SK-N-MC (cell line): ENCODE data around the gene HMGXB3.

Source experiments
- EZH2 ChIP-seq: fragments of 200-600 bp; sonication (generic); IDR thresholded peaks from one replicate; pipeline ENCODE4 v1.6.1; 2017; ENCODE audit warnings: antibody characterized with exemption
- FOXP2 ChIP-seq: optimal IDR thresholded peaks from 2 replicates; pipeline ENCODE3; 2011; ENCODE audit warnings: mild to moderate bottlenecking, moderate library complexity; ENCODE audit not compliant: insufficient read depth; ENCODE audit errors: extremely low read length, control extremely low read depth
- POLR2AphosphoS5 ChIP-seq: IDR thresholded peaks from 2 replicates; pipeline ENCODE4 v1.6.1; 2012; ENCODE audit warnings: mild to moderate bottlenecking, low read depth, low read length, borderline replicate concordance

GRCh38 chr5:150078802-150079689, 78.5 kb downstream of the HMGXB3 start:
- TF ChIP-seq EZH2, result no peak
- TF ChIP-seq POLR2AphosphoS5, result no peak
- TF ChIP-seq FOXP2, result no peak
